GM18526 (cell line): ENCODE measurements around the gene STN1.

Experiments used
- POLR2A ChIP-seq: IDR thresholded peaks from 3 replicates; pipeline ENCODE4 v1.6.1; 2011; ENCODE audit not compliant: insufficient read length; ENCODE audit errors: extremely low read depth

The STN1 gene

GRCh38 chr10:103837370-103838069 is 80.5 kb downstream of the STN1 start:
- TF ChIP-seq POLR2A = no peak

DNA sequence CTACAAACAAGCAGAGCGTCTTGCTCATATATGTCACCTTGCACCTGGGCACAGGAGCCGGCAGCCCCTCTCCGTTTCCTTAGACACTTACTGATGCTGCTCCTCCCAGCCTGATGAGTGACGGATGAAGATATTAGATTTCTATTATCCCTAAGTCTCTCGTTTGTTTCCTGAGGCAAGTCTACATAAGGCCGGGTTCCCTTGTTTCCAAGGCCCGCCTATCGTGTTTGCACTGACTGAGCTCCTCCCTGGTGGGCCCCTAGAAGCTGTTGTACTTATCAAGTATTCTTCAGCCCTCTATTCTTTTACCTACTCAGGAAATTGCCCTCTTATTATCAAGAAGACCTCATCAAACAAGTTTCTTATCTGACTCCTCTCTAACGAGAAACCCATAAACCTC is 81.1 kb downstream of the STN1 start:
- no peak for TF ChIP-seq POLR2A

DNA sequence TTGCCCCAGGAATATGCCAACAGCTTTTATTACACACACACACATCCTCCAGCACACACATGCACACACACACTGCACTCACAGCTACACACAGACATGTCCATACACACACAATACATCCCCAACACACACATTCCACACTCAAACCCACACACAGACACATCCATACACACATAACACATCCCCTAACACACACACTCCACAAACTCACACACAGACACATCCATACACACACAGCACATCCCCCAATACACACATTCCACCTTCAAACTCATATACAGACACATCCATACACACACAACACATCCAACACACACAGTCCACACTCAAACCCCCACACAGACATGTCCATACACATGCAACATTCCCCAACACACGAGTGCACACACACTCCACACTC is 81.7 kb downstream of the STN1 start:
- no peak for TF ChIP-seq POLR2A

- no peak for TF ChIP-seq POLR2A
Observed at GRCh38 chr10:103835096-103836050, 82.6 kb downstream of the STN1 start.

DNA sequence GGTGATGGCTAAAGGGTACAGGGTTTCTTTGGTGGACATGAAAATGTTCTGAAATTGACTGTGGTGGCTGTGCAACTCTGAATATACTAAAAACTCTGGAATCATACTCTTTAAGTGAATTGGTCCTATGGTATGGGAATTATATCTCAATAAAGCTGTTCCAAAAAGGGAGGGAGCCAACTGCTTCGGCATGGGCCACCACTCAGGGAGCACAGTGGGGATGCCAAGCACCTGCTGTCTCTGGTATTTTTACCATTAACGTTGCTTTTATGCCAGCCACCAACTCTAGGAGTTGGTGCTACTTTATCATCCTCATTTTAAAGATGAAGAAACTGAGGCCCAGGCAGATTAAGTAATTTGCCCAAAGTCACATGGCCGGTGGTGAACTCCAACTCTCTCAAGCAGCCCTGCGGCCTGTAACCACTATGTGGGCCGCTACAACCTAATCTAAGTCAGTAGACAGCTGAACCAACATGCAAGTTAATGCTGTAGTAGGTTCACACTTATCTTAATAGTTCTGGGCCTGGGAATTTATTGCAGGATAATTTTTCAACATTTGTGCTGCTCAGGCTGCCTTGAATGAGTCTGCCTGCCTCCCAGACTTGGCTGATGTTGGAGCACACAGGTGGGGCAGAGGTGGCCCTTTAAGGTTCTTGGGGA is 83.4 kb downstream of the STN1 start:
- TF ChIP-seq POLR2A = no peak

- no peak for TF ChIP-seq POLR2A
Observed at GRCh38 chr10:103833731-103834365, 84.1 kb downstream of the STN1 start.

- no peak for TF ChIP-seq POLR2A
Observed at GRCh38 chr10:103832806-103833205, 85.2 kb downstream of the STN1 start.
